Activated CD8-positive, alpha-beta memory T cell treated with anti-CD3 and anti-CD28 coated beads for 48 hours (primary cell): ENCODE data around the gene PCDHA1.
"Not testable (repeated sequence)": the region's sequence is repeated elsewhere in the genome, so short reads cannot be mapped to it uniquely, and the experiment has no call there.

ENCODE experiments used
- DNase-seq, 3 experiments: peaks; one replicate each; pipeline ENCODE4 v3.0.0-alpha.2; 2020; ENCODE audit warnings: low read depth in 2 of 3, low spot score in 2 of 3

The PCDHA1 gene

DNA sequence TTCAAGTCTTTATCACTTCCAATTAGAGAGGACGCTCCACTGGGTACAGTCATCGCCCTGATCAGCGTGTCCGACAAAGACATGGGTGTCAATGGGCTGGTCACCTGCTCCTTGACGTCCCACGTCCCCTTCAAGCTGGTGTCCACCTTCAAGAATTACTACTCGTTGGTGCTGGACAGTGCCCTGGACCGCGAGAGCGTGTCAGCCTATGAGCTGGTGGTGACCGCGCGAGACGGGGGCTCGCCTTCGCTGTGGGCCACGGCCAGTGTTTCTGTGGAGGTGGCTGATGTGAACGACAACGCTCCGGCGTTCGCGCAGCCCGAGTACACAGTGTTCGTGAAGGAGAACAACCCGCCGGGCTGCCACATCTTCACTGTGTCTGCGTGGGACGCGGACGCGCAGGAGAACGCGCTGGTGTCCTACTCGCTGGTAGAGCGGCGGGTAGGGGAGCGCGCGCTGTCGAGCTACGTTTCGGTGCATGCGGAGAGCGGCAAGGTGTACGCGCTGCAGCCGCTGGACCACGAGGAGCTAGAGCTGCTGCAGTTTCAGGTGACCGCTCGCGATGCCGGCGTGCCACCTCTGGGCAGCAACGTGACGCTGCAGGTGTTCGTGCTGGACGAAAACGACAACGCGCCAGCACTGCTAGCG is 22.4 kb downstream of the PCDHA1 start:
- not testable (repeated sequence) for DNase-seq

- no peak for DNase-seq
Measured at GRCh38 chr5:140808889-140809291, 22.9 kb downstream of the PCDHA1 start.

- DNase-seq: no peak
Measured at GRCh38 chr5:140821375-140822280, 35.7 kb downstream of the PCDHA1 start, which contains the start of gene PCDHA5. Gene PCDHA5, plus strand, starts transcription at chr5:140821613.

DNA sequence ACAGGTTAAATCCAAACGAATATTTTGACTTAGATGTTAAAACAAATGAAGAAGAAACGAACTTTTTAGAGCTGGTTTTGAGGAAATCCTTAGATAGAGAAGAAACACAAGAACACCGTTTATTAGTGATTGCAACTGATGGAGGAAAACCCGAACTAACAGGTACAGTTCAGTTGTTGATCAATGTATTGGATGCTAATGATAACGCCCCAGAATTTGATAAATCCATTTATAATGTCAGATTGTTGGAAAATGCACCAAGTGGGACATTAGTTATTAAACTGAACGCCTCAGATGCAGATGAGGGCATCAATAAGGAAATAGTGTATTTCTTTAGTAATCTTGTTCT is 36.3 kb downstream of the PCDHA1 start:
- DNase-seq: no peak

- not testable (repeated sequence) for DNase-seq
Measured at GRCh38 chr5:140822969-140823368, 37.0 kb downstream of the PCDHA1 start.

DNA sequence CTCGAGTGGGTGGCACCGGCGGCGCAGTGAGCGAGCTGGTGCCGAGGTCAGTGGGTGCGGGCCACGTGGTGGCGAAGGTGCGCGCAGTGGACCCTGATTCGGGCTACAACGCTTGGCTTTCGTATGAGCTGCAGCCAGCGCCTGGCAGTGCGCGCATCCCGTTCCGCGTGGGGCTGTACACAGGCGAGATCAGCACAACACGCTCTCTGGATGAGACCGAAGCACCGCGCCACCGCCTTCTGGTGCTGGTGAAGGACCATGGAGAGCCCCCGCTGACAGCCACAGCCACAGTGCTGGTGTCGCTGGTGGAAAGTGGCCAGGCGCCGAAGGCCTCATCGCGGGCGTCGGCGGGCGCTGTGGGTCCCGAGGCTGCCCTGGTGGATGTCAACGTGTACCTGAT is 37.5 kb downstream of the PCDHA1 start:
- DNase-seq: no peak

DNA sequence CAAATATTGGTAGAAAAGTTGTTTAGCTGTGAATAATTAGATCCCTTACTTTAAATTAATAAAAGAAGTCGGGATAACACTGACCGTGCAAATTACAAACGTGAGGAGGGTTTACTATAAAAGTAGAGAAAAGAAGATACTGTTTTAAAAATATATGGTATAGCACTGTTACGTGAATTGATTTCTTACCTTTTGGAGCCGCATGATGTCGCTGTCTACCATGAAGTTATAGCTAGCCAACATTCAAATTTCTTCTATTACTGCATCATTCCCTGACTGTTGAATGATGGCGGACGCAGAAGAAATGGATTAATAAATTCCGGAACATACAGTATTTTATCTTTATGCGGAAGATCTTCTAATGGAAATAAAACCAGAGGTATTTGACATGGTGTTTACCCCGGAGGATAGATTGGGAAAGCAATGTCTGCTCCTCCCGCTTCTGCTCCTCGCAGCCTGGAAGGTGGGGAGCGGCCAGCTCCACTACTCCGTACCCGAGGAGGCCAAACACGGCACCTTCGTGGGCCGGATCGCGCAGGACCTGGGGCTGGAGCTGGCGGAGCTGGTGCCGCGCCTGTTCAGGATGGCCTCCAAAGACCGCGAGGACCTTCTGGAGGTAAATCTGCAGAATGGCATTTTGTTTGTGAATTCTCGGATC is 41.9 kb downstream of the PCDHA1 start, which contains the start of gene PCDHA6:
PCDHA6 (plus strand) TSS at position 257 of the 658 bp plus-strand sequence; CDS start at position 389, 132 bp downstream.
- DNase-seq: no peak

GRCh38 chr5:140828362-140828737 is 42.4 kb downstream of the PCDHA1 start:
- no peak for DNase-seq

DNA sequence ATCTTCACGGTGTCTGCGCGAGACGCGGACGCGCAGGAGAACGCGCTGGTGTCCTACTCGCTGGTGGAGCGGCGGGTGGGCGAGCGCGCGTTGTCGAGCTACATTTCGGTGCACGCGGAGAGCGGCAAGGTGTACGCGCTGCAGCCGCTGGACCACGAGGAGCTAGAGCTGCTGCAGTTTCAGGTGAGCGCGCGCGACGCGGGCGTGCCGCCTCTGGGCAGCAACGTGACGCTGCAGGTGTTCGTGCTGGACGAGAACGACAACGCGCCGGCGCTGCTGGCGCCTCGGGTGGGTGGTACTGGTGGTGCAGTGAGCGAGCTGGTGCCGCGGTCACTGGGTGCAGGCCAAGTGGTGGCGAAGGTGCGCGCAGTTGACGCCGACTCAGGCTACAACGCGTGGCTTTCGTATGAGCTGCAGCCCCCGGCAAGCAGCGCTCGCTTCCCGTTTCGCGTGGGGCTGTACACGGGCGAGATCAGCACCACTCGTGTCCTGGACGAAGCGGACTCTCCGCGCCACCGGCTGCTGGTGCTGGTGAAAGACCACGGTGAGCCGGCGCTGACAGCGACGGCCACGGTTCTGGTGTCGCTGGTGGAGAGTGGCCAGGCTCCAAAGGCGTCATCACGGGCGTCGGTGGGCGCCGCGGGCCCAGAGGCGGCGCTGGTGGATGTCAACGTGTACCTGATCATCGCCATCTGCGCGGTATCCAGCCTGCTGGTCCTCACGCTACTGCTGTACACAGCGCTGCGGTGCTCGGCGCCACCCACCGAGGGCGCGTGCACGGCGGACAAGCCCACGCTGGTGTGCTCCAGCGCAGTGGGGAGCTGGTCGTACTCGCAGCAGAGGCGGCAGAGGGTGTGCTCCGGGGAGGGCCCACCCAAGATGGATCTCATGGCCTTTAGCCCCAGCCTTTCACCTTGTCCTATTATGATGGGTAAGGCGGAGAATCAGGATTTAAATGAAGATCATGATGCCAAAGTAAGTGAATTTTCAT is 43.9 kb downstream of the PCDHA1 start:
- not testable (repeated sequence) for DNase-seq

- DNase-seq: no peak
Measured at GRCh38 chr5:140833993-140834392, 48.1 kb downstream of the PCDHA1 start, which contains the start of gene PCDHA7. Gene PCDHA7, plus strand, starts transcription at chr5:140834269. Its CDS starts 115 bp downstream, at chr5:140834384.

DNA sequence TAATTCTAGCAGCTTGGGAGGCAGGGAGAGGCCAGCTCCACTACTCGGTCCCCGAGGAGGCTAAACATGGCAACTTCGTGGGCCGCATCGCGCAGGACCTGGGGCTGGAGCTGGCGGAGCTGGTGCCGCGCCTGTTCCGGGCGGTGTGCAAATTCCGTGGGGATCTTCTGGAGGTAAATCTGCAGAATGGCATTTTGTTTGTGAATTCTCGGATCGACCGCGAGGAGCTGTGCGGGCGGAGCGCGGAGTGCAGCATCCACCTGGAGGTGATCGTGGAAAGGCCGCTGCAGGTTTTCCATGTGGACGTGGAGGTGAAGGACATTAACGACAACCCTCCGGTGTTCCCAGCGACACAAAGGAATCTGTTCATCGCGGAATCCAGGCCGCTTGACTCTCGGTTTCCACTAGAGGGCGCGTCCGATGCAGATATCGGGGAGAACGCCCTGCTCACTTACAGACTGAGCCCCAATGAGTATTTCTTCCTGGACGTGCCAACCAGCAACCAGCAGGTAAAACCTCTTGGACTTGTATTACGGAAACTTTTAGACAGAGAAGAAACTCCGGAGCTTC is 48.6 kb downstream of the PCDHA1 start:
- not testable (repeated sequence) for DNase-seq

- DNase-seq: no peak
Measured at GRCh38 chr5:140835622-140836510, 49.9 kb downstream of the PCDHA1 start.

- no peak for DNase-seq
Measured at GRCh38 chr5:140840978-140841962, 55.3 kb downstream of the PCDHA1 start, which contains the start of gene PCDHA8. Gene PCDHA8, plus strand, starts transcription at chr5:140841187. Its CDS starts 135 bp downstream, at chr5:140841322.

DNA sequence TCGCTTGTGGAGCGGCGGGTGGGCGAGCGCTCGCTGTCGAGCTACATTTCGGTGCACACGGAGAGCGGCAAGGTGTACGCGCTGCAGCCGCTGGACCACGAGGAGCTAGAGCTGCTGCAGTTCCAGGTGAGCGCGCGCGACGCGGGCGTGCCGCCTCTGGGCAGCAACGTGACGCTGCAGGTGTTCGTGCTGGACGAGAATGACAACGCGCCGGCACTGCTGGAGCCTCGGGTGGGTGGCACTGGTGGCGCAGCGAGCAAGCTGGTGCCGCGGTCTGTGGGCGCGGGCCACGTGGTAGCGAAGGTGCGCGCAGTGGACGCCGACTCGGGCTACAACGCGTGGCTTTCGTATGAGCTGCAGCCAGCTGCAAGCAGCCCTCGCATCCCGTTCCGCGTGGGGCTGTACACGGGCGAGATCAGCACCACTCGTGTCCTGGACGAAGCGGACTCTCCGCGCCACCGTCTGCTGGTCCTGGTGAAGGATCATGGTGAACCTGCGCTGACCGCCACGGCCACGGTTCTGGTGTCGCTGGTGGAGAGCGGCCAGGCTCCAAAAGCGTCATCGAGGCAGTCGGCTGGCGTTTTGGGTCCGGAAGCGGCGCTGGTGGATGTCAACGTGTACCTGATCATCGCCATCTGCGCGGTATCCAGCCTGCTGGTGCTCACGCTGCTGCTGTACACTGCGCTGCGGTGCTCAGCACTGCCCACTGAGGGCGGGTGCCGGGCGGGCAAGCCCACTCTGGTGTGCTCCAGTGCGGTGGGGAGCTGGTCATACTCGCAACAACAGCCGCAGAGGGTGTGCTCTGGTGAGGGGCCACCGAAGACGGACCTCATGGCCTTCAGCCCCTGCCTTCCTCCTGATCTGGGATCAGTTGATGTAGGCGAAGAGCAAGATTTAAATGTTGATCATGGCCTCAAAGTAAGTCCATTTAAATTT is 57.1 kb downstream of the PCDHA1 start:
- no peak for DNase-seq

DNA sequence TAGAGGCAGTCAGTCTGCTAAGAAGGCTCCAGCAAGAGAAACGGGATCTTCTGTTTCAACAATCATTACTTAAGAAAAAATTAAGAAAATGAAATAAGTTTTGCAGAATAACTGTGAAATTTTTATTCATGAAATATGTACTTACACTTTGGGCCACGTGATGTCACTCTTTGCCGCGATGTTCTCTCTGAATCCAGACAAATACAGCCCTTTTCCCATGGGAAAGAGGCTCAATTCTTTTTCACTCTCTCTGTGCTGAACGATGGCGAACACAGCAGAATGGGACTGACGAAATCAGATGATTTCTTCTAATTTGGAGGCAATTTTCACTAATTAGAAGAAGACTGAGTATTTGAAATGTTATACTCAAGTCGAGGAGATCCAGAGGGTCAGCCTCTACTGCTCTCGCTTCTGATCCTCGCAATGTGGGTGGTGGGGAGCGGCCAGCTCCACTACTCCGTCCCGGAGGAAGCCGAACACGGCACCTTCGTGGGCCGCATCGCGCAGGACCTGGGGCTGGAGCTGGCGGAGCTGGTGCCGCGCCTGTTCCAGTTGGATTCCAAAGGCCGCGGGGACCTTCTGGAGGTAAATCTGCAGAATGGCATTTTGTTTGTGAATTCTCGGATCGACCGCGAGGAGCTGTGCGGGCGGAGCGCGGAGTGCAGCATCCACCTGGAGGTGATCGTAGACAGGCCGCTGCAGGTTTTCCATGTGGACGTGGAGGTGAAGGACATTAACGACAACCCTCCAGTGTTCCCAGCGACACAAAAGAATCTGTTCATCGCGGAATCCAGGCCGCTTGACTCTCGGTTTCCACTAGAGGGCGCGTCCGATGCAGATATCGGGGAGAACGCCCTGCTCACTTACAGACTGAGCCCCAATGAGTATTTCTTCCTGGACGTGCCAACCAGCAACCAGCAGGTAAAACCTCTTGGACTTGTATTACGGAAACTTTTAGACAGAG is 62.5 kb downstream of the PCDHA1 start, which contains the start of gene PCDHA9:
PCDHA9 (plus strand) TSS at position 244 of the 964 bp plus-strand sequence; CDS start at position 358, 114 bp downstream.
- DNase-seq: not testable (repeated sequence)
